HG02870 (cell line): ENCODE results near the gene CBLB.
"Not testable (repeated sequence)": the region's sequence is repeated elsewhere in the genome, so short reads cannot be mapped to it uniquely, and the experiment has no call there.

Experiments
- ATAC-seq: cut with Tn5 transposase; IDR thresholded peaks from one replicate; pipeline ENCODE4 v1.9.1; 2021; ENCODE audit warnings: mild to moderate bottlenecking, moderate library complexity; ENCODE audit not compliant: unreplicated experiment

The CBLB gene

GRCh38 chr3:105823149-105823867, 45.5 kb downstream of the CBLB start:
- no peak for ATAC-seq

GRCh38 chr3:105822171-105823123, 46.4 kb downstream of the CBLB start:
- ATAC-seq = no peak

- ATAC-seq = no peak
These were observed 47.4 kb downstream of the CBLB start for GRCh38 chr3:105821433-105821832.

- no peak for ATAC-seq
These were observed 52.0 kb downstream of the CBLB start for GRCh38 chr3:105816833-105817232.

- ATAC-seq = not testable (repeated sequence)
These were observed 53.5 kb downstream of the CBLB start for GRCh38 chr3:105815331-105815730.

GRCh38 chr3:105813710-105814109, 55.1 kb downstream of the CBLB start:
- ATAC-seq = no peak

- no peak for ATAC-seq
These were observed 56.6 kb downstream of the CBLB start for GRCh38 chr3:105812194-105812586.

- no peak for ATAC-seq
These were observed 57.2 kb downstream of the CBLB start for GRCh38 chr3:105811518-105812193.

GRCh38 chr3:105809208-105809888, 59.5 kb downstream of the CBLB start:
- ATAC-seq = no peak

- ATAC-seq = no peak
These were observed 61.1 kb downstream of the CBLB start for GRCh38 chr3:105807701-105808100.

- ATAC-seq = no peak
These were observed 61.7 kb downstream of the CBLB start for GRCh38 chr3:105807146-105807545.

GRCh38 chr3:105806359-105806758, 62.5 kb downstream of the CBLB start:
- no peak for ATAC-seq

GRCh38 chr3:105805404-105805803, 63.4 kb downstream of the CBLB start:
- no peak for ATAC-seq

GRCh38 chr3:105802118-105802706, 66.6 kb downstream of the CBLB start:
- ATAC-seq = no peak

- ATAC-seq = peak; percentile 42
These were observed 67.4 kb downstream of the CBLB start for GRCh38 chr3:105801397-105801796.

GRCh38 chr3:105800320-105800719, 68.5 kb downstream of the CBLB start:
- no peak for ATAC-seq

GRCh38 chr3:105799286-105799685, 69.5 kb downstream of the CBLB start:
- ATAC-seq = no peak

- peak; percentile 65 for ATAC-seq
These were observed 70.4 kb downstream of the CBLB start for GRCh38 chr3:105798381-105798934.

- ATAC-seq = no peak
These were observed 75.8 kb downstream of the CBLB start for GRCh38 chr3:105793040-105793439.
